ENCODE results near the gene LRRC61.
A peak's percentile ranks its signal among the peaks of the same experiment; 100 is the strongest.
"Not testable (repeated sequence)": the region's sequence is repeated elsewhere in the genome, so short reads cannot be mapped to it uniquely, and the experiment has no call there.

The LRRC61 gene

GRCh38 chr7:150307904-150308303 lies 15.3 kb upstream of the LRRC61 start:
- no peak for DNase-seq

DNA sequence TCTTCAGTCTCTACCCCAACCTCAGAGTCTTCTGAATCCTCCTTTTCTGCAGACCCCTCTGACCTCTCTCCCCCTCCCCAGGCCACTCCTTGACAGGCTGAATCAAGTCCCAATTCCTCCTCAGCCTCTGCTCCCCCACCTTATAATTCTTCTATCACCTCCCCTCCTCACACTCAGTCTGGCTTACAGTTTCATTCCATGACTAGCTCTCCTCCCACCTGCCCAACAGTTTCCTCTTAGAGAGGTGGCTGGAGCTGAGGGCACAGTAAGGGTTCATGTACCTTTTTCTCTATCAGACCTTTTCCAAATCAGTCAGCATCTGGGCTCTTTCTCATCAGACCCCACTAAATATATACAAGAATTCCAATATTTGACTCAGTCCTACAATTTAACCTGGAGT lies 14.6 kb upstream of the LRRC61 start:
- DNase-seq = no peak

- no peak for DNase-seq
Observed at GRCh38 chr7:150311146-150311545, 12.0 kb upstream of the LRRC61 start.

DNA sequence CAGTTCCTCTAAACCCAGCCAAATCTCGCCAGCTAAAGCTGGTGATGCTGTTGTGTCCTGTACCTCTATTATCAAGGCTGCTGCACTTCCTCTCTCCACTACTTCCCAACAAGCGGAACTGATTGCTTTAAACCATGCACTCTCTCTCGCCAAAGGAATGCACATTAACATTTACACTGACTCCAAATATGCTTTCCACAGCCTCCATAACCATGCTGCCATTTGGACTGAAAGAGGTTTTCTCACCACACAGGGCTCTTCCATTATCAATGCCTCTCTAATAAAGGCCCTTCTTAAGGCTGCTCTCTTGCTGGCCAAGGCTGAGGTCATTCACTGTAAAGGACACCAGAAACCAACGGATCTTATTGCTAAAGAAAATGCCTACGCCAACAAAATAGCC lies 11.4 kb upstream of the LRRC61 start:
- peak; percentile 20 for DNase-seq

- peak; percentile 70 for DNase-seq
Observed at GRCh38 chr7:150312649-150313366, 10.3 kb upstream of the LRRC61 start.

DNA sequence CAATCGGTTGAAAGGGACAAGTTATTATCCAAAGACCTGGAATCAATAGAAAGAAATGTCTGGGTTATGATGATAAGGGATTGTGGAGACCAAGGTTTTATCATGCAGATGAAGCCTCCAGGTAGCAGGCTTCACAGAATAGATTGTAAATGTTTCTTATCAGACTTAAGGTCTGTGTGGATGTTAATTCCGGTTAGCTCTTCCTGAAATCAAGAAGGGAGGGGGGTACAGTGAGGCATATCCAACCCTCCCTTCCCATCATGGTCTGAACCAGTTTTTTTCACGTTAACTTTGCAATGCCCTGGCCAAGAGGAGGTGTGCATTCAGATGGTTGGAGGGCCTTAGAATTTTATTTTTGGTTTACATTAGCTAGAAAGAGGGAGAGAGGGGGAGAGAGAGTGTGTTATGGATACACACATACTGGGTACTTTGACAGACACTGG lies 9.8 kb upstream of the LRRC61 start:
- DNase-seq = no peak

- DNase-seq = no peak
Observed at GRCh38 chr7:150313870-150314269, 9.3 kb upstream of the LRRC61 start.

DNA sequence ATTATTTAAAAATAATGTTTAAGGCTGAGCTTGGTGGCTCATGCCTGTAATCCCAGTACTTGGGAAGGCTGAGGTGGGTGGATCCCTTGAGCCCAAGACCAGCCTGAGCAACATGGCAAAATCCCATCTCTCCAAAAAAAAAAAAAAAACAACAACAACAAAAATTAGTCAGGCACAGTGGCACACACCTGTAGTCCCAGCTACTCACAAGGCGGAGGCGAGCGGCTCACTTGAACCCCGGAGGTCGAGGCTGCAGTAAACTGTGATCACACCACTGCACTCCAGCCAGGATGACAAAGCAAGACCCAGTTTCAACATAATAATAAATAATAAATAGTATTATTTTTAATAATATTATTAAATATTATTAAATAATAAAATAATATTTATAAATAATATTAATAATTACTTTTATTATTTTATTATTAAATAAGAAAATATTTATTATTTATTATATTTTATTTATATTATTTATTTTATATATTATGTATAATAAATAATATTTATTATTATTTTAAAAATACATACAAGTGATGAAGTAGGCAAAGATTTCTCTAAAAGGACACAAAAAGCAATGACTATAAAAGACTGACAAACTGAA lies 8.4 kb upstream of the LRRC61 start:
- no peak for DNase-seq

DNA sequence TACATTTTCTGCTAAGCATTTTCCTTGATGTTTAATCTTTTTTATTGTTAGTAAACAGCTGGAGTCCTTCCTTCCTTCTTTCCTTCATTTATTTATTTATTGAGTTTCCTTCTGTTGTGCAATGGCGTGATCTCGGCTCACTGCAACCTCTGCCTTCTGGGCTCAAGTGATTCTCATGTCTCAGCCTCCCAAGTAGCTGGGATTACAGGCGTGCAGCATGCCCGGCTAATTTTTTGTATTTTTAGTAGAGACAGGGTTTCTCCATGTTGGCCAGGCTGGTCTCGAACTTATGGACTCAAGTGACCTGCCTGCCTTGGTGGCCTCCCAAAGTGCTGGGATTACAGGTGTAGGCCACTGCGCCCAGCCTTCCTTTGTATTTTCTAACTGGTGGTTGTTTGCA lies 6.2 kb upstream of the LRRC61 start:
- DNase-seq = not testable (repeated sequence)

DNA sequence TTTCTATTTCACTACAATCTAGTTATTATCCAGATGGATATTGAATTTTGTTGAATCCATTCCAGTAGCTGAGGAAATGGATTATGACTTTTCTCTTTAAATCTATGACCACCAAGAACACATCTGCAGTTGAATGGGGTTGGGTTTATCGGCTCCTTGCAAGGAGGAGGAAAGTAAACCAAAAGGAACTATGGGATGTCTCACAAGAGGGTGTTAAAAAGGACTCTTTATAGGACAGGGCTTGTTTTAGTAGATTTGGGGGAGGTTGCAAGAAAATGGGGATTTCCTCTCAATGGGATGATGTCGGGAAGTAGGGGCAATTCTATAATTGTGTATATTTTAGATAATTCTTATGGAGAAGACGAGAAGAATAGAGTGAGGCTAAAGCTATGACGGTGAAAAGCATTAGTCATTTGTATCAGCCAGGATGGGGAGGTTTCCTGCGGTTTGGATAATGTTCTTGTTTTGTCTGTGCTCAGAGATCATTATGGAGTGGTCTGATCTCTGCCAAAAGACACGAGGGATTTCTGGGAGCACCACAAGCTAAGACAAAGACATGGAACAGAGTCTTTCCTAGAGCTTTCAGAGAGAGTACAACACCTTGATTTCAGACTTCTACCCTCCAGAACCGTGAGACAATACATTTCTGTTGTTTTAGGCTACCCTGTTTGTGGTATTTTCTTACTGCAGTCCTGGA lies 5.3 kb upstream of the LRRC61 start:
- peak; percentile 30 for DNase-seq

- no peak for DNase-seq
Observed at GRCh38 chr7:150321788-150322113, 1.4 kb upstream of the LRRC61 start.

DNA sequence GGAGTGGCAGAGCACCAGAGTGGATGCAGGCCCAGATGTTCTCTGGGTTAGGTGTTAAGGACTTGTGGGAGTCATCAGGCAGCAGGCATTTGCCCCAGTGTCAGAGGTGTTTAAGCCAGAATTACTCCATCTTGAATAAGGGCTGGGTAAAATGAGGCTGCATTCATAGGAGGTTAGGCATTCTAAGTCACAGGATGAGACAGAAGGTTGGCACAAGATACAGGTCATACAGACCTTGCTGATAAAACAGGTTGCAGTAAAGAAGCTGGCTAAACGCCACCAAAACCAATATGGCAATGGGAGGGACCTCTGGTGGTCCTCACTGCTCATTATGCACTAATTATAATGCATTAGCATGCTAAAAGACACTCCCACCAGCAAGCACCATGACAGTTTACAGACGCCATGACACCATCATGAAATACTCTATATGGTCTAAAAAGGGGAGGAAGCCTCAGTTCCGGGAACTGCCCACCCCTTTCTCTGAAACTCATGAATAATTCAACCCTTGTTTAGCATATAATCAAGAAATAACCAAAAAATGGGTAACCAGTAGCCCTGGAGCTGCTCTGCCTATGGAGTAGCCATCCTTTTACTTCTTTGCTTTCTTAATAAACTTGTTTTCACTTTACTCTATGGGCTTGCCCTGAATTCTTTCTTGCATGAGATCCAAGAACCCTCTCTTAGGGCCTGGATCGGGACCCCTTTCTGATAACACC lies 882 bp upstream of the LRRC61 start:
- no peak for DNase-seq

DNA sequence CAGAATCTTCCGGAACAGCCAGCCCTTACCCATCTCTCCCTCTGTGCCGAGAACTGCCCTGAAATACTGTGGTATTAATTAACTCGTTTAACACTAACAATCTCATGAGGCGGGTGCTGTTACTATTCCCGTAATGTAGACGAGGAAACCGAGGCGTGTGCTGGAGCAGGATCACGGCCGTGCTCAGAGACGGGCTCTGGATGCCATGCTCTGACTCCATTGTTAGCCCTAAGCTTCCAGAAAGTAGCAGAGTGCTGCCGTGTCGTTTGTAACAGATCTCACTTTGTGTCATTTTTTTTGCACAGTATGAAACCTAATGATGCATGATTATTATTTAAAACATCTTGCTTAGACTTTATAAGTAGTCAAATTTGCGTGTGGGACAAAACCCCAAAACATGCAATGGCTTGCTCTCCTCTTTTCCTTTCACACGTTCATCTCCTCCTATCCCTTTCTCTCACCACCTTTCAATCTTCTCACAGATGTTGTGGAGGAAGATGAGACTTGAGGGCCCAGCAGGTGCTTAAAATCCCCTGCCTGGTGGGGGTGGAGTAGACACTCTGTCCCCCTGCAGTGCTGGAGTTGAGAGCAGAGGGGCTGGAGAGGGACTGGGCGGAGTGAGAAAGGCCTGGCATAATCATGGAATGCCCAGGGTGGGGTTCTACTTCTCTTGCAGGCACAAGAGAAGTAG lies 672 bp downstream of the LRRC61 start:
- no peak for DNase-seq

DNA sequence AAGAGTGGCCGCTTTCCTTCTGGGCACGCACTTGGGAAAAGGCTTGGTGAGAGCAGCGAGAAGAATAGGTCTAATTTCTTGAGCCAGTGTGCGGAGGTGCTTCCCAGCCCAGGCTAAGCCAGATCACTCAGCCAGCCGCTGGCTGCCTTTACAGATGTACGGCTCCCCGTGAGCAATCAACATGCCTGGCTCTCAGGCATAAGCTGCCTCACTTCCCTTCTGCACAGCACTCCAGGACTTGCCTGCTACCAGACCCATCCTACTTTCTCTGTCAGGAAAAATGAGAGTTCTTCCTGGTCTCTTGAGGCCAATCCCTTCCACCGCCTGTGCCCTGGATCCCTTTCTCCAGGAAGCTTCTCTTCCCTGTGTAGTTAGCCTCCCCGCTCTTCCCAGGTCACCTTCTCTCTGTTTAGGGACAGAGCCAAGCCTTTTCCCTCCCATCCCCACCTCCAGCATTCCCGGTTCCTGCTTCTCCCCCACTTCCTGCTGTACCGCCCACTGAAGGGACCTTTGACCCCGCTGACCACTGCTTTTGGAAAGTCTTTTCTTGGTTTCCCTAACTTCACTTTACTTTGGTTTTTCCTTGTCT lies 1.3 kb downstream of the LRRC61 start:
- no peak for DNase-seq

- DNase-seq = no peak
Observed at GRCh38 chr7:150325110-150325611, 2.0 kb downstream of the LRRC61 start.

DNA sequence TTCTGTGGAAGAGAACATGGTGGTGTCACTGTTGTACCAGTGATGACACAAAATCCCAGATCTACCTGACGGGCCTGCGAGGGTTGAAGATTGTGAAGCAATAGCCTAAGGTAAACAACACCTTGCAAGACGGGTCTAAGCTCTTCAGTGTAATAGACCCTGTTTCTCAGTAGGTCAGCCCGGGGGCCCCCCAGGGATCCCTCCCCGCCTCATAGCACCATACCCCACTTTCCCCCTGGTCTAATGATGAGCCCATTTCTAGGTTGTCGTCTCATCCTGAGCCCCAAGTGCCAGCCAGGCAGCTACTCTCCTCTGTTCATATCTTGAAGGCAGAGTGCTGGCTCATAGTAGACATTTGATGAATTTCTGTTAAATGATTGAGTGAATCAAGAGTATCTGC lies 2.7 kb downstream of the LRRC61 start:
- DNase-seq = no peak

DNA sequence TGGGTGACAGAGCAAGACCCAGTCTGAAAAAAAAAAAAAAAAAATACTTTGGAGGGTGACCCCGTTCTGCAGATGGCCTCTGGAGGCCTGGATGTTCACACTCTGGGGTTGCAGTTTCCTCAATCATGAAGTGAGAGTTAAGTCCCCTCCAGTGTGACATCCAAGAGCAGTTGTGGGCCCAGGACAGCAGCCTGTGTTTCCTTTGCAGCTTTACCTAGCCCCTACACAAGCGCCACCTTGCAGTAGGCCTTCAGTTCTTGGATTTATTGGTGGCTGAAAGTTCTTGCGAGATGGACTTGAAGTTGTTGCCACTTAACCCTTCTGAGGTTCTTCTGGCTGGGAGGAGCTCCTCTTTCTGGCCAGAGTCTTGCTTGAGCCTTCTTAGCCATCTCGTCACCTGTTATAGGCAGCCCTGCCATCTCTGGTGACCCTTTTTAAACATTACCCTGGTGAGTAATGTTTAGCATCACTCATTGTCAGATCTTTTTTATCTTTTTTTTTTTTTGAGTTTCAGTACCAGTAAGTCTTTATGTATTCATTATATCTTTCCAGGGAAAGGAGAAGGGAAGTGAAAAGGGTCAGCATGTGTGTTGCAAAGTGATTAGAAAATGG lies 3.6 kb downstream of the LRRC61 start:
- DNase-seq = no peak

- DNase-seq = no peak
Observed at GRCh38 chr7:150327308-150327707, 4.2 kb downstream of the LRRC61 start.

- DNase-seq = no peak
Observed at GRCh38 chr7:150329331-150330120, 6.4 kb downstream of the LRRC61 start.

DNA sequence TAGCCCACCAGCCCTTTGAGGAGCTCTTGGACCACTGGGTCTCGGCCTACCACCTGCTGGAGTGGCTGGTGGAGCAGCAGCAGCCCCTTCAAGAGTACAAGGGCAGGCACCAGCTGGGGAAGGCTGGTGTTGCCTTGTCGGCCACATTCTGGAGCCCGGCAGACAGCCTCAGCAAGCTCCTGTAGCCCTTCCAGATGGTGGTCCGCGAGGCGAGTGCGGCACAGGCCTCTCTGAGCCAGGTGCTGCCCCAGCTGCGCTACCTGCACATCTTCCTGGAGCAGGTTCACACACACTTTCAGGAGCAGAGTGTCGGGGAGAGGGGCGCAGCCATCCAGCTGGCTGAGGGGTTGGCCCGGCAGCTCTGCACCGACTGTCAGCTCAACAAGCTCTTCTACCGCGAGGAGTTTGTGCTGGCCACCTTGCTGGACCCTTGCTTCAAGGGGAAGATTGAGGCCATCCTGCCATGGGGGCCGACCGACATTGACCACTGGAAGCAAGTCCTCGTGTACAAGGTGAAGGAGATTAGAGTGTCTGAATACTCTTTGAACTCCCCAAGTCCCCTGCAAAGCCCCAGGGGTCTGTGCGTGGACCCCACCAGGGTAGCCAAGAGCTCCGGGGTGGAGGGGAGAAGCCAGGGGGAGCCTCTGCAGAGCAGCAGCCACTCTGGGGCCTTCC lies 7.2 kb downstream of the LRRC61 start:
- no peak for DNase-seq
